C1 segment of cervical spinal cord (tissue), 14 donors: ENCODE data around the gene TRPM4.
"Not testable (repeated sequence)": the region's sequence is repeated elsewhere in the genome, so short reads cannot be mapped to it uniquely, and the experiment has no call there.

Source experiments
- DNase-seq, 14 donors: peaks; one replicate each; lab custom pipeline; 2025; lab: John Stamatoyannopoulos, UW

TRPM4 gene

DNA sequence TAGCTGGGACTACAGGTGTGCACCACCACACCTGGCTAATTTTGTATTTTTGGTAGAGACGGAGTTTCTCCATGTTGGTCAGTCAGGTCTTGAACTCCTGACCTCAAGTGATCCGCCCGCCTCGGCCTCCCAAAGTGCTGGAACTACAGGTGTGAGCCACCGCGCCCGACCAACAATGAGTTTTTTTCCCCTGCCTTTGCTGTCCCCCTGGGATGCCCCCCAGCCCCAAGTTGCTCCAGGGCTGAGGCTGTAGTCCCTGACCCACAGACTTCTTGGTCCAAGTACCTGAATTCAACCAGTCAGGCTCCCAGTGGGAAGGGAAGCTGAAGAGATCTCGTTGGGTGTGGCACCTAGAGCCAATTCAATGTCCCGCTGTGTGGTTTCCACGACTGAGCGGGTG, 66.8 kb downstream of the TRPM4 start:
- not testable (repeated sequence) for DNase-seq

DNA sequence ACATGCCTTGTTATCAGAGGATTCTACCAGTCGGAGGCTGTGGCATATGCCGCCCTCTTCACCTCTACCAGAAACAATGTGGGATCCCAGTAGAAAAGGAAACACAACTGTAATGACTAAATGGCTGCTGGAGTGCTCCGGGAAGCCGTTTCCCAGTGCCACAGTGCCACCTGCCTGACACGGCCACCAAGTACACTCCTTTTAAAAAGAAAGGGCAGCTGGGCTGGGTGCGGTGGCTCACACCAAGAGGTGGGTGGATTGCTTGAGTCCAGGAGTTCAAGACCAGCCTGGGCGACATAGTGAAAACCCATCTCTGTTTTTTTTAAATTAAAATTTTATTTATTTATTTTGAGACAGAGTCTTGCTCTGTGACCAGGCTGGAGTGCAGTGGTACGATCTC, 67.3 kb downstream of the TRPM4 start:
- DNase-seq, result no peak

DNA sequence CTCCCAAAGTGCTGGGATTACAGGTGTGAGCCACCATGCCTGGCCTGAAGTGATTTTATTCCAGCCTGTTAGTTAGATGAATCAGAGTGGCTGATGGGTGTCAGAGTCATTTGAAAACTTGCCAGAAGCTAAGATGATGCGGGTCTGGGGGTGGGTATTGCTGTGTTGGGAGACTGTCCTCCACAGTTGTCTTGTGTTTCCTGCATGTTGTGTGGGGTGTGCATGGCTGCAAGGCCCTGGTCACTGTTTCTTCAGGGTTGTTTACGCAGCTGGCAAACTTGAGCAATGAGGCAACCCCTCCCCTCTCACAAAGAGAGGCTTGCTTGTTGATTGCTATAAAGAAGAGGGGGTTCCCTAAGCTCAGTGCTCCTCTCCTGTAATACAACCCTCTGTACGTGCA, 71.8 kb downstream of the TRPM4 start:
- no peak for DNase-seq

DNA sequence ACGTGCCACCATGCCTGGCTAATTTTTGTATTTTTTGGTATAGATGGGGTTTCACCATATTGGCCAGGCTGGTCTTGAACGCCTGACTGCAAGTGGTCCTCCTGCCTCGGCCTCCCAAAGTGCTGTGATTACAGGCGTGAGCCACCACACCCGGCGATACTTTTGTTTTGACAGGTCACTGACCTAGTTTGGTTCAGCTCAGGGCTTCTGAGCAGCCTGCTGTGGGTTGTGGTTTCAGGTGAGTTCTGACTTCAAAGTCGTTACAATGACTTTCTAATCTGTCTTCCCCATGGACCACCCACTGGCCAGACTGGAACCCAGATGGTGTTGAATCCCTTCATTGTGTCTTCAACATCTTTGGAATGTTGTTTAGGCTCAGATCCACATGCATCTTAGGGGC, 73.8 kb downstream of the TRPM4 start:
- DNase-seq, result no peak

DNA sequence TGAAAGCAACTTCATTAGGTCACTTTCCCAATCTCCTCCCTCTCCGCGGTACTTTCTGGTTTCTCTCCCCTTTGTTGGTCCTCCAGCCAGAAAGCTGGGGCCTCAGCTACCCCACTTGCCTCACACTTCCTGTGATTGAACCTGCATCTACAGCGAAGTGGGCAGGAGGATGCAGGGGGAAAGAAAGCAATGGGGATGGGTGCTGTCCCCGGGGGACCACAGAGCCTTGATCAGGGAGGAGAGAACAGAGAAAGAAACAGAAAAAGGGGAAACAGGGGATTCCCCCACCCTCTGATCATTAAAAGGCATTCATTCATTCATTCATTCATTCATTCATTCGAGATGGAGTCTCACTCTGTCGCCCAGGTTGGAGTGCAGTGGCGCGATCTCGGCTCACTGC, 74.2 kb downstream of the TRPM4 start:
- no peak for DNase-seq

DNA sequence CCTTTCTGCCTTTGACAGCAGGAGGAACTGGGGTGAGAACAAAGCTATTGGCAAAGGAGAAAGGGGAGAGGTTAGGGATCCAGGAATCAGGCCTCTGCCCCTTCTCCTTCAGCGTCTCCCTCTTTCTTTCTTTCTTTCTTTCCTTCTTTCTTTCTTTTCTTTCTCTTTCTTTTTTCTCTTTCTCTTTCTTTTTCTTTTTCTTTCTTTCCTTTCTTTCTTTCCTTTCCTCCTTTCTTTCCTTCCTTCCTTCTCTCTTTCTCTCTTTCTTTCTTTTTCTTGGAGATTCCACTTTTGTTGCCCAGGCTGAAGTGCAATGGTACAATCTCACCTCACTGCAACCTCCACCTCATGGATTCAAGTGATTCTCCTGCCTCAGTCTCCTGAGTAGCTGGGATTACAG, 75.6 kb downstream of the TRPM4 start:
- DNase-seq, result no peak

DNA sequence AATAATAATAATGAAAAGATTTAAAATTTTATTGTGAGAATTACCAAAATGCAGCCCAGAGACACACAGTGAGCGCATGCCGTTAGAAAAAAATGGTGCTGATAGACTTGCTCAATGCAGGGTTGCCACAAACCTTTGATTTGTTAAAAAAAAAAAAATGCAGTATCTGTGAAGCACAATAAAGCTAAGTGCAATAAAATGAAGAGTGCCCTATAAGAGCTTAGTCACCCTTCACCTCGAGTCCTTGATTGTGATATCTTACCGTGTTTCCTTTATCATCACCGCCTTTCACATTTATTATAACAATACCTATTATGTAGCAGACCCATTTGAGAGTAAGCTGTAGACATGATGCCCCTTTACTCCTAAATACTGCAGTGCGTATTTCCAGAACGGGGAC, 84.2 kb downstream of the TRPM4 start:
- no peak for DNase-seq

DNA sequence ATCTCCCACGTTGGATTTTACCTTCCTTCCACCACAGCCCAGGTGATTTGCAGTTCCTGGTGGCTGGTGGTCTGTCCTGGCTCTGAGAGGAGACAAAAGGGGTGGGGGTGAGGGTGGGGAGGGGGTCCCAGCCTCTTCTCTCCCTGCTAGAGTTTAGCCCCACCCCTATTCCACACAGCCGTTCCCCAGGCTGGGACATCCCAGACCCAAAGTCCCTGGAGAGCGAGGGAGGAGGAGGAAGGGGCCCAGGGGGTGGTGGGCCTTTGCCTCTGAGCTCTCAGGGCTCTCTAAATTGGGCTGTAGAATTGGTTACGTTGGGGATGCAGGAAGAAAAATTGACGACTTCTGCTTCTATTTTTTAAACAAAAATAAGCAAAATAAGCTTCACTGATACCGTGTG, 85.5 kb downstream of the TRPM4 start:
- no peak for DNase-seq

DNA sequence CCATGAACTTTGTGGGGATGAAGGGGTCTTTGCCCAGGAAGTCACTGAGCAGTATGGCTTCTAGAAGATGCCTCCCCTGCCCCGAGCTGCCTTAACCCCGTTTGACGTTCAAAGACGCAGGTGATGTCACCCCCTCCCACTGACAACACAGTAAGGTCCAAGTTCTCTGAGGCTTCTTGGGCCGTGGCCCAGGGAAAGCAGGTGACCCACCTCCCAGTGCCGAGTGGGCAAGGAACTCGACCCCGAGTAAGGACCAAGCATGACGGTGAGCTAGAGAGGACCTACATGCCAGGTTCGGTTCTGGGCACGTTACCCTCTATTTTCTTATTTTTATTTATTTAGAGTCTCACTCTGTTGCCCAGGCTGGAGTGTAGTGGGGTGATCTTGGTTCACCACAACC, 86.1 kb downstream of the TRPM4 start:
- DNase-seq, result no peak

DNA sequence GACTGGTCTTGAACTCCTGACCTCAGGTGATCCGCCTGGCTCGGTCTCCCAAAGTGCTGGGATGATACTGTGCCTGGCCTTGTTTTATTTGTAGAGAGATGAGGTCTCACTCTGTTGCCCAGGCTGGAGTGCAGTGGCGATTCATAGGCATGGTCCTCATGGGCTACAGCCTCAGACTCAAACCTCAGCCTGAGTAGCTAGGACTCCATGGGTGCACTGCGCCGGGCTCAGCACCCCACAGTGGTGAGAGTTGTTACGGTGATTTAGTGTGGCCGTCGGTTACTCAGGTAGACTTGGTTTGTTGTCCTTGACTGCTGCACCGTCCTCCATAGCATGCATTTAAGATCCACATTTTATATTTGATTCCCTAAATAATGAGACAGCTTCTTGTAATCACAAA, 86.7 kb downstream of the TRPM4 start:
- no peak for DNase-seq

DNA sequence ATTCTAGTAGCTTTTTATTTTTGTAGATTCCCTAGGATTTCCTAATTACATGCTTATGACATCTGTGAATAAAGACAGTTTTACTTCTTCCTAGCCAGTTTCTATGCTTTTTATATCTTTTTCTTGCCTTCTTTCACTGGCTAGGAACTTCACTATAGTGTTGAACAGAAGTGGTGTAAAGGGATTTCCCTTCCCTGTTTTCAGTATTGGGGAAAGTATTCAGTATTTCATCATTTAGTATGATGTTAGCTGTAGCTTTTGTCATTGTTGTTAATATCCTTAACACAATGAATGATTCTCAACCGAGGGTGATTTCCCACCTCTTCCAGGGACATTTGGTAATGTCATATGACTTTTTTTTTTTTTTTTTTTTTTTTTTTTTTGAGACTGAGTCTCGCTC, 90.1 kb downstream of the TRPM4 start:
- no peak for DNase-seq

DNA sequence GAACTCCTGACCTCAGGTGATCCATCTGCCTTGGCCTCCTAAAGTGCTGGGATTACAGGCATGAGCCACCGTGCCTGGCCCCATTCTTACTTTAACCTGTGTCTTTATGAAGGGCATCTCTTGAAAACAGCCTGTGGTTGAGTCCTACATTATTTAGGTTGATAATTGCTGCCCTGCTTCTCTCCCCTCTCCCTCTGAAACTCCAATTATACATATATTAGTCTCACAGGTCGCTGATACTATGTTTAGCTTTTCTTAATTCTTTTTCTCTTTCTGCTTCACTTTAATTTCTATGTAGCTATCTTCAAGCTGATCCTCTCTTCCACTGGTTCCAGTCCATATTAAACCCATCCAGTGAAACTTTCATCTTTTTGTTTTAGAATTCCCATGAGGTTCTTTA, 92.3 kb downstream of the TRPM4 start:
- DNase-seq, result no peak

DNA sequence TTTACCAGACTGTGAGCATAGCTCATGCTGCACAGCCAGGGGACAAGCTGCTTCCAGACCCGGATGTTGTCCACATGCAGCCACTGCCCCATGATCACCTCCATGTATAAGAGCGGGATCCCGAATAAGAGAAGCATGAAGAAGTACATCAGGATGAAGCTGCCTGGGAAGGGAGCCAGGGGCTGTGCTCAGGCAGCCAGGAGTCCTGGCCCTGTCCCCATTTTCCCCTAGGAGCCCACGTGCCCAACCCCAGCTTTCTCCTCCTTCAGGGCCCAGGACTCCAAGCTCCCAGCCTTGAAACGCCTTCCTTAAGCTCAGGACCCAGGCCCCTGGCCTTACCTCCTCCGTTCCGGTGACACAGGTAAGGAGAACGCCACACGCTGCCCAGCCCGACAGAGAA, 98.1 kb downstream of the TRPM4 start:
- no peak for DNase-seq

DNA sequence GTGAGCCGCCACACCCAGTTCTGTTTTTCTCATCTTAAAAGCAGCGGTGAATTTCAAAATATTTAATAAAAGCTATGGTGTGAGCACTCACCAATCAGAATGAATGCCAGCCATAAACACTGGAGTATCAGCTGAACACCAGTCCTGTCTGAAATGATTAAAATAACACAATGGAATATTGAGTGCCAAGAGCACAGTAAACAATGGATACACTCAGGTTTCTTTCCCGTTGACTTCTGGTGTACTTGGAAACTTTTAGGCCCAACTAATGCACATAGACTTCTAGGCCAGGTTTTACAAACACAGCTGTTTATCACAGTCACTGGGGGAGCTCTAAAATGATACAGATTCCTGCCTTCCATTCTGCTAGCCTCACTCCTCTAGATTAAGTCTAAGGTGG, 99.1 kb downstream of the TRPM4 start:
- DNase-seq, result no peak
